Measurements from ENCODE around the gene ADAM15.
A peak's percentile ranks its signal among the peaks of the same experiment; 100 is the strongest.

ADAM15 gene

GRCh38 chr1:155012776-155013602 is 38.1 kb upstream of the ADAM15 start:
- DNase-seq, result no peak

- DNase-seq, result peak; percentile 43
Measured at GRCh38 chr1:155013632-155014031, 37.5 kb upstream of the ADAM15 start.

GRCh38 chr1:155014709-155015508 is 36.2 kb upstream of the ADAM15 start:
- DNase-seq, result no peak

- DNase-seq, result no peak
Measured at GRCh38 chr1:155015527-155016230, 35.4 kb upstream of the ADAM15 start.

GRCh38 chr1:155016231-155016831 is 34.8 kb upstream of the ADAM15 start:
- peak; percentile 36 for DNase-seq

- DNase-seq, result peak; percentile 95
Measured at GRCh38 chr1:155017041-155017945, 33.8 kb upstream of the ADAM15 start.

- DNase-seq, result peak; percentile 24
Measured at GRCh38 chr1:155017946-155018316, 33.2 kb upstream of the ADAM15 start.

GRCh38 chr1:155018617-155019348 is 32.3 kb upstream of the ADAM15 start:
- no peak for DNase-seq

- no peak for DNase-seq
Measured at GRCh38 chr1:155019377-155020245, 31.5 kb upstream of the ADAM15 start.

GRCh38 chr1:155022136-155022926 is 28.8 kb upstream of the ADAM15 start:
- no peak for DNase-seq

- DNase-seq, result no peak
Measured at GRCh38 chr1:155022927-155023236, 28.2 kb upstream of the ADAM15 start.

GRCh38 chr1:155023627-155024026 is 27.5 kb upstream of the ADAM15 start:
- DNase-seq, result no peak

- DNase-seq, result no peak
Measured at GRCh38 chr1:155024315-155024714, 26.8 kb upstream of the ADAM15 start.

GRCh38 chr1:155026154-155026553 is 25.0 kb upstream of the ADAM15 start:
- DNase-seq, result no peak

GRCh38 chr1:155026588-155026987 is 24.5 kb upstream of the ADAM15 start:
- DNase-seq, result no peak

GRCh38 chr1:155029513-155030242 is 21.4 kb upstream of the ADAM15 start:
- no peak for DNase-seq

- DNase-seq, result no peak
Measured at GRCh38 chr1:155030243-155030795, 20.8 kb upstream of the ADAM15 start.

- no peak for DNase-seq
Measured at GRCh38 chr1:155030899-155031298, 20.2 kb upstream of the ADAM15 start.

- no peak for DNase-seq
Measured at GRCh38 chr1:155032886-155033285, 18.2 kb upstream of the ADAM15 start.

All from stimulated activated CD4-positive, alpha-beta T cell treated with anti-CD3 and anti-CD28 coated beads, Interleukin-15, amount 100 ng/mL, for 24 hours (primary cell).